ENCODE data around the gene ITGA2B.
"Not testable (repeated sequence)": the region's sequence is repeated elsewhere in the genome, so short reads cannot be mapped to it uniquely, and the experiment has no call there.

Gene ITGA2B

GRCh38 chr17:44389281-44389680, at the start of gene ITGA2B:
Gene ITGA2B (minus strand): TSS chr17:44389649. CDS start chr17:44389473, 176 bp downstream.
- no peak for DNase-seq

GRCh38 chr17:44439168-44439567, 49.7 kb upstream of the ITGA2B start:
- no peak for DNase-seq

- DNase-seq, result no peak
Measured at GRCh38 chr17:44438636-44439035, 49.2 kb upstream of the ITGA2B start.

- no peak for DNase-seq
Measured at GRCh38 chr17:44436336-44436735, 46.9 kb upstream of the ITGA2B start.

GRCh38 chr17:44432254-44433157, 43.1 kb upstream of the ITGA2B start:
- DNase-seq, result no peak

- DNase-seq, result no peak
Measured at GRCh38 chr17:44424828-44425461, 35.5 kb upstream of the ITGA2B start.

GRCh38 chr17:44417553-44417952, 28.1 kb upstream of the ITGA2B start:
- DNase-seq, result peak; percentile 20

GRCh38 chr17:44416558-44417289, 27.3 kb upstream of the ITGA2B start:
- no peak for DNase-seq

GRCh38 chr17:44414394-44415155, 25.1 kb upstream of the ITGA2B start:
- no peak for DNase-seq

- DNase-seq, result no peak
Measured at GRCh38 chr17:44409309-44410028, 20.0 kb upstream of the ITGA2B start.

GRCh38 chr17:44408786-44409185, 19.3 kb upstream of the ITGA2B start:
- no peak for DNase-seq

GRCh38 chr17:44402564-44403172, 13.2 kb upstream of the ITGA2B start:
- DNase-seq, result no peak

- DNase-seq, result no peak
Measured at GRCh38 chr17:44400226-44400847, 10.9 kb upstream of the ITGA2B start.

- DNase-seq, result no peak
Measured at GRCh38 chr17:44398692-44399691, 9.5 kb upstream of the ITGA2B start.

GRCh38 chr17:44397479-44398440, 8.3 kb upstream of the ITGA2B start:
- DNase-seq, result no peak

GRCh38 chr17:44396946-44397345, 7.5 kb upstream of the ITGA2B start:
- DNase-seq, result no peak

GRCh38 chr17:44394833-44395232, 5.4 kb upstream of the ITGA2B start:
- no peak for DNase-seq

- DNase-seq, result not testable (repeated sequence)
Measured at GRCh38 chr17:44394112-44394511, 4.7 kb upstream of the ITGA2B start.
